HCT116 (cell line): ENCODE measurements around the gene CBR1. TPM values are rescaled to one million over a fixed set of nuclear protein-coding genes. Genes with fewer than 3 reads are reported as not detected.

ENCODE experiments used
- ATAC-seq: fragments of 200-7000 bp; cut with Tn5 transposase; 2 replicates; pipeline ENCODE4 v1.9.1; 2020; ENCODE audit warnings: mild to moderate bottlenecking, moderate library complexity
- BruUV-seq: library from RNA; stranded (reverse); fragments of 400-500 nt; replicated peaks from 2 replicates; lab custom pipeline; 2021; lab: Mats Ljungman, UMichigan
- CTCF ChIA-PET: fragments of 300-600 bp; sonication (Branson Sonifier 250); formaldehyde crosslinking; loops from one replicate; lab custom pipeline; 2021; ENCODE audit warnings: antibody characterized with exemption; lab: Charles Lee
- POLR2A ChIA-PET: fragments of 300-600, 350-600 bp; sonication (Branson Sonifier 250); formaldehyde crosslinking; loops from one replicate; lab custom pipeline; 2021; ENCODE audit warnings: antibody characterized with exemption; lab: Charles Lee
- RAD21 ChIA-PET, 2 experiments: fragments of 300-600 bp; sonication (Branson Sonifier 250); formaldehyde crosslinking; loops; one replicate each; lab custom pipeline; 2023; ENCODE audit warnings: low total read pairs in 2 of 2; ENCODE audit not compliant: uncharacterized antibody in 2 of 2, unreplicated experiment in 2 of 2, low non-redundant PET in 1 of 2; lab: Charles Lee
- DNase-seq: peaks from one replicate; pipeline ENCODE4 v3.0.0-alpha.2; 2010; ENCODE audit warnings: low read depth, low spot score
- H2AFZ ChIP-seq: fragments of 200-600 bp; shearing (Covaris generic), sonication (generic); 2 replicates; pipeline ENCODE4 v1.6.1; 2017; ENCODE audit warnings: low read depth, mixed run types, mixed read lengths, antibody characterized with exemption, low read length; ENCODE audit not compliant: poor library complexity, severe bottlenecking
- H3K27ac ChIP-seq: 2 replicates; pipeline ENCODE4 v1.5.1; 2012; ENCODE audit warnings: low read depth, low read length
- H3K27me3 ChIP-seq: fragments of 200-600 bp; sonication (generic); 2 replicates; pipeline ENCODE4 v1.6.1; 2016; ENCODE audit warnings: mixed run types, low read length, mixed read lengths; ENCODE audit not compliant: insufficient read depth
- H3K36me3 ChIP-seq, 2 experiments: fragments of 200-500 bp in 1 of 2; fragments of 200-600 bp in 1 of 2; sonication (Bioruptor generic) in 1 of 2; sonication (generic) in 1 of 2; 2 replicates each; pipeline versions ENCODE4 v1.5.1 to v1.6.1; 2014 to 2016; ENCODE audit warnings: low read length in 2 of 2, inconsistent platforms in 1 of 2, mixed read lengths in 1 of 2, mixed run types in 1 of 2; ENCODE audit not compliant: insufficient read depth in 2 of 2, control insufficient read depth in 1 of 2
- H3K4me1 ChIP-seq, 2 experiments: fragments of 200-600 bp in 1 of 2; sonication (generic) in 1 of 2; 2 replicates each; pipeline versions ENCODE4 v1.5.1 to v1.6.1; 2012 to 2017; ENCODE audit warnings: low read length in 2 of 2, inconsistent platforms in 1 of 2, mild to moderate bottlenecking in 1 of 2, mixed read lengths in 1 of 2, mixed run types in 1 of 2, moderate library complexity in 1 of 2; ENCODE audit not compliant: insufficient read depth in 2 of 2, control insufficient read depth in 1 of 2
- H3K4me2 ChIP-seq: fragments of 200-600 bp; sonication (generic); 2 replicates; pipeline ENCODE4 v1.6.1; 2017; ENCODE audit warnings: mixed run types, low read length, mixed read lengths
- H3K4me3 ChIP-seq, 2 experiments: fragments of 200-600 bp in 1 of 2; sonication (generic) in 1 of 2; replicated peaks in 1 of 2; 2 replicates each; pipeline ENCODE4 v1.5.1; 2011 to 2016; ENCODE audit warnings: low read length in 2 of 2, control low read depth in 1 of 2, low read depth in 1 of 2, mild to moderate bottlenecking in 1 of 2, mixed read lengths in 1 of 2, mixed run types in 1 of 2
- H3K79me2 ChIP-seq: fragments of 200-600 bp; sonication (generic); 2 replicates; pipeline ENCODE4 v1.6.1; 2017; ENCODE audit warnings: mild to moderate bottlenecking, mixed run types, low read length, moderate library complexity, mixed read lengths; ENCODE audit not compliant: insufficient read depth
- H3K9ac ChIP-seq: fragments of 200-600 bp; sonication (generic); 2 replicates; pipeline ENCODE4 v1.6.1; 2016; ENCODE audit warnings: low read length, mixed read lengths
- H3K9me2 ChIP-seq: fragments of 200-600 bp; sonication (generic), shearing (Covaris generic); 2 replicates; pipeline ENCODE4 v1.6.1; 2017; ENCODE audit warnings: mixed run types, mild to moderate bottlenecking, moderate library complexity; ENCODE audit not compliant: insufficient read depth
- H3K9me3 ChIP-seq, 2 experiments: fragments of 200-500 bp in 1 of 2; fragments of 200-600 bp in 1 of 2; sonication (Bioruptor generic) in 1 of 2; sonication (generic) in 1 of 2; 2 replicates each; pipeline ENCODE4 v1.6.1; 2014 to 2017; ENCODE audit warnings: low read length in 2 of 2, mixed read lengths in 2 of 2, inconsistent platforms in 1 of 2, low read depth in 1 of 2, mild to moderate bottlenecking in 1 of 2, mixed run types in 1 of 2, moderate library complexity in 1 of 2; ENCODE audit not compliant: control insufficient read depth in 1 of 2, insufficient read depth in 1 of 2
- H4K20me1 ChIP-seq: fragments of 200-600 bp; sonication (generic), shearing (Covaris generic); 2 replicates; pipeline ENCODE4 v1.6.1; 2017; ENCODE audit warnings: mixed run types, mild to moderate bottlenecking, moderate library complexity; ENCODE audit not compliant: insufficient read depth
- CTCF ChIP-seq, 3 experiments: fragments of 200-600 bp in 1 of 3; sonication (generic) in 1 of 3; IDR thresholded peaks in 2 of 3; conservative IDR thresholded peaks in 1 of 3; 2 replicates each; pipeline ENCODE4 v1.5.1; 2012 to 2017; ENCODE audit warnings: low read depth in 2 of 3, low read length in 2 of 3, antibody characterized with exemption in 1 of 3, borderline replicate concordance in 1 of 3, control low read depth in 1 of 3, mild to moderate bottlenecking in 1 of 3, mixed read lengths in 1 of 3, mixed run types in 1 of 3, moderate library complexity in 1 of 3; ENCODE audit not compliant: insufficient read depth in 1 of 3
- EZH2 ChIP-seq: fragments of 200-600 bp; sonication (generic); IDR thresholded peaks from 2 replicates; pipeline ENCODE4 v1.6.1; 2017; ENCODE audit warnings: antibody characterized with exemption, mixed run types
- JUND ChIP-seq: IDR thresholded peaks from 2 replicates; pipeline ENCODE4 v1.6.1; 2012
- POLR2A ChIP-seq: IDR thresholded peaks from 2 replicates; pipeline ENCODE4 v1.7.0; 2011; ENCODE audit warnings: borderline replicate concordance; ENCODE audit not compliant: insufficient read depth, insufficient read length; ENCODE audit errors: extremely low read depth
- RAD21 ChIP-seq: IDR thresholded peaks from 2 replicates; pipeline ENCODE4 v1.6.1; 2012; ENCODE audit warnings: low read depth, mild to moderate bottlenecking
- REST ChIP-seq: IDR thresholded peaks from 2 replicates; pipeline ENCODE4 v1.6.1; 2012; ENCODE audit warnings: low read depth
- SIN3A ChIP-seq: IDR thresholded peaks from 2 replicates; pipeline ENCODE4 v1.6.1; 2012; ENCODE audit warnings: low read depth
- SRF ChIP-seq: IDR thresholded peaks from 2 replicates; pipeline ENCODE4 v1.6.1; 2012; ENCODE audit warnings: low read depth
- ZFX ChIP-seq: fragments of 450-650 bp; IDR thresholded peaks from 2 replicates; pipeline ENCODE4 v1.6.1; 2017
- intact Hi-C: fragments of 100-400 bp; cut with micrococcal nuclease; formaldehyde crosslinking; loops from 2 replicates; pipeline ENCODE4 v1.10.0; 2022
- total RNA-seq: library from RNA; stranded (reverse); gene quantifications from one replicate; pipeline ENCODE4 v1.2.1, GENCODE V29; 2021; ENCODE audit not compliant: unreplicated experiment

CBR1 gene
- total RNA-seq, 1 experiment from 2014 or later: 0.91 TPM

DNA sequence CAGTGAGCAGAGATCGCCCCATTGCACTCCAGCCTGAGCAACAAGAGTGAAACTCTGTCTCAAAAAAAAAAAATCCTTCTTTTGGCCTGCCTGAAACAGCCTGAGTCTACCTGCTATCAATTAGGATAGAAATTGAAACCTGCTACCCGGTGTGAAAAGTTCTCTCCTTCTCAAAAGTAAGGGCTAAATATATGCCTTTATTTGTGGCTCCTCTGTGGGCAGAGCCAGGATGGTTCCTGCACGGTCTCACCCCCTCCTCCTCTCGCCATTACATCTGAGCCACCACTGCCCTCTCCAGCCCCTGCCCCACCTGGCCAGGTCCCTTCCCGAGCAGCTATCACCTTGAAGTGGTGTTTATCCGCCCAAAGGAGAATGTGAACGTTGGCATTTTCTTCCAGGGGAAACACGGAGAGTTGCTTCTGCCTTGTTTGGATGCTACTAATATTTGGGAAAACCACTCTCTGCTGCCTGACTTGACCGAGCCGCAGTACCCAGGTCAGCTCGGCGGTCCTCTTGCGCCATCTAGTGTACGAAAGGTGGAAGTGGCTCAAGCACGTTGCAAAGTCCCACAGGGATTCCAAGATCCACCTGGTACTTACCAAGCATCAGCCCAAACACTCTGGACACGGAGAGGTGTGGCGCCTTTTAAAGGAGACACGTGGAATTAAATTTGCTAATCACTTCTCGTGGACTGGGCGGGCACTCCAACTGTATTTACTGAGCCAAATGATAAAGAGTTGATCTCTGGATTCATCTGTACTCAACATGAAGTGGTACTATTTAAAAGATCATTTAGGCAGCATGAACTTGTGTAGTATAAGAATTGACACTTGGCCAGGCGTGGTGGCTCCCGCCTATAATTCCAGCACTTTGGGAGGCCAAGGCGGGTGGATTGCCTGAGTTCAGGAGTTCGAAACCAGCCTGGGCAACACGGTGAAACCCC, 41.4 kb upstream of the CBR1 start:
- no peaks in the 10 kb centered on the region for H3K9me2 ChIP-seq
- H3K4me1 ChIP-seq: peaks cover 0 to 2% of the 10 kb centered on the region in 2 experiments; a peak in 1 of 4 replicates
- H3K4me2 ChIP-seq: no peak overlapping the region
- H4K20me1 ChIP-seq: no peaks in the 10 kb centered on the region
- H3K36me3 ChIP-seq: no peaks in the 10 kb centered on the region
- intact Hi-C loops: loop anchor here (1.0 to 10.0 kb wide), 4 partner anchors 188 to 1336 kb away; no protein-coding TSS in a partner anchor
- no peaks in the 10 kb centered on the region for H3K79me2 ChIP-seq
- BruUV-seq: no TSS peak
- TF ChIP-seq RAD21 (peak; percentile 89), CTCF (IDR thresholded peaks at IDR 0.05 in 2 of 3, conservative IDR thresholded peaks at IDR 0.05 in 1 of 3; ENCODE audit: borderline replicate concordance in 1 of 3, insufficient read depth in 1 of 3, low read depth in 2 of 3, low read length in 2 of 3) (peak; percentile 52 to 98 (median 94); a peak in 5 of 6 replicates), SIN3A (no peak)
- TF ChIP-seq, all 23 proteins: peak for 2
- ATAC-seq (peak; percentile 98), DNase-seq (peak; percentile 64)
- H3K9me3 ChIP-seq: no peaks in the 10 kb centered on the region
- H2AFZ ChIP-seq: no peak overlapping the region
- no peaks in the 10 kb centered on the region for H3K27me3 ChIP-seq
- RAD21 ChIA-PET: interaction anchor here (0.5 to 1.2 kb wide), 2 partner anchors 87 to 188 kb away, joined by 4 to 9 read pairs; no protein-coding TSS in a partner anchor
- no peak overlapping the region for H3K4me3 ChIP-seq
- no peak overlapping the region for H3K9ac ChIP-seq
- POLR2A ChIA-PET: no interaction called here
- no peak overlapping the region for H3K27ac ChIP-seq
- CTCF ChIA-PET: interaction anchor here (0.8 to 1.6 kb wide), 4 partner anchors 9 to 1283 kb away, joined by 3 to 5 read pairs (median 3); no protein-coding TSS in a partner anchor

- H3K4me3 ChIP-seq: no peak overlapping the region
- no peaks in the 10 kb centered on the region for H3K36me3 ChIP-seq
- no peaks in the 10 kb centered on the region for H4K20me1 ChIP-seq
- no peak overlapping the region for H3K4me2 ChIP-seq
- intact Hi-C loops: loop anchor here (2.0 to 10.0 kb wide), 3 partner anchors 595 to 1337 kb away; no protein-coding TSS in a partner anchor
- DNase-seq (no peak), ATAC-seq (no peak)
- H3K27ac ChIP-seq: no peak overlapping the region
- ChIA-PET RAD21 (no interaction called here), POLR2A (no interaction called here), CTCF (no interaction called here)
- H3K9ac ChIP-seq: no peak overlapping the region
- peaks cover 0 to 2% of the 10 kb centered on the region in 2 experiments; a peak in 1 of 4 replicates for H3K4me1 ChIP-seq
- no peaks in the 10 kb centered on the region for H3K9me3 ChIP-seq
- H2AFZ ChIP-seq: no peak overlapping the region
- BruUV-seq: no TSS peak
- no peaks in the 10 kb centered on the region for H3K79me2 ChIP-seq
- H3K9me2 ChIP-seq: no peaks in the 10 kb centered on the region
- H3K27me3 ChIP-seq: no peaks in the 10 kb centered on the region
- TF ChIP-seq POLR2A (no peak), REST (no peak), ZFX (no peak), SRF (no peak), EZH2 (no peak), CTCF (IDR thresholded peaks at IDR 0.05 in 2 of 3, conservative IDR thresholded peaks at IDR 0.05 in 1 of 3; ENCODE audit: borderline replicate concordance in 1 of 3, insufficient read depth in 1 of 3, low read depth in 2 of 3, low read length in 2 of 3) (no peak), SIN3A (no peak), JUND (no peak)
These were observed 40.5 kb upstream of the CBR1 start for GRCh38 chr21:36029309-36029708.
